Measurements from ENCODE around the gene SEMA4D.
A peak's percentile ranks its signal among the peaks of the same experiment; 100 is the strongest.

Gene SEMA4D

GRCh38 chr9:89501311-89501898, 3.5 kb upstream of the SEMA4D start:
- Mint-ChIP-seq H3K36me3 (ENCODE audit: low read depth) (peaks cover 9% of the 10 kb centered on the region), H3K27ac (peak overlapping the region; percentile 83), H3K4me1 (ENCODE audit: low read depth) (peaks cover 62% of the 10 kb centered on the region), H3K4me3 (peak overlapping the region; percentile 43), H3K27me3 (ENCODE audit: low read depth) (no peaks in the 10 kb centered on the region), H3K9me3 (no peaks in the 10 kb centered on the region)

GRCh38 chr9:89500008-89500407, 2.1 kb upstream of the SEMA4D start:
- H3K36me3 Mint-ChIP-seq (ENCODE audit: low read depth), result peaks cover 15% of the 10 kb centered on the region
- H3K4me1 Mint-ChIP-seq (ENCODE audit: low read depth), result peaks cover 72% of the 10 kb centered on the region
- no peak overlapping the region for H3K27ac Mint-ChIP-seq
- H3K27me3 Mint-ChIP-seq (ENCODE audit: low read depth), result no peaks in the 10 kb centered on the region
- no peak overlapping the region for H3K4me3 Mint-ChIP-seq
- H3K9me3 Mint-ChIP-seq, result no peaks in the 10 kb centered on the region

GRCh38 chr9:89498852-89499480, 1.1 kb upstream of the SEMA4D start:
- peaks cover 22% of the 10 kb centered on the region for H3K36me3 Mint-ChIP-seq (ENCODE audit: low read depth)
- H3K27me3 Mint-ChIP-seq (ENCODE audit: low read depth), result no peaks in the 10 kb centered on the region
- H3K4me1 Mint-ChIP-seq (ENCODE audit: low read depth), result peaks cover 81% of the 10 kb centered on the region
- H3K4me3 Mint-ChIP-seq, result peak overlapping the region; percentile 94
- peak overlapping the region; percentile 95 for H3K27ac Mint-ChIP-seq
- H3K9me3 Mint-ChIP-seq, result no peaks in the 10 kb centered on the region

- peak overlapping the region; percentile 96 for H3K27ac Mint-ChIP-seq
- H3K27me3 Mint-ChIP-seq (ENCODE audit: low read depth), result no peaks in the 10 kb centered on the region
- peak overlapping the region; percentile 99 for H3K4me3 Mint-ChIP-seq
- peaks cover 80% of the 10 kb centered on the region for H3K4me1 Mint-ChIP-seq (ENCODE audit: low read depth)
- peaks cover 26% of the 10 kb centered on the region for H3K36me3 Mint-ChIP-seq (ENCODE audit: low read depth)
- no peaks in the 10 kb centered on the region for H3K9me3 Mint-ChIP-seq
Observed at GRCh38 chr9:89497257-89497963, 503 bp downstream of the SEMA4D start.

- Mint-ChIP-seq H3K4me3 (peak overlapping the region; percentile 99), H3K27ac (peak overlapping the region; percentile 96), H3K36me3 (ENCODE audit: low read depth) (peaks cover 32% of the 10 kb centered on the region), H3K9me3 (no peaks in the 10 kb centered on the region), H3K27me3 (ENCODE audit: low read depth) (no peaks in the 10 kb centered on the region), H3K4me1 (ENCODE audit: low read depth) (peaks cover 80% of the 10 kb centered on the region)
Observed at GRCh38 chr9:89496645-89497256, 1.2 kb downstream of the SEMA4D start.

- Mint-ChIP-seq H3K4me3 (peak overlapping the region; percentile 99), H3K27me3 (ENCODE audit: low read depth) (no peaks in the 10 kb centered on the region), H3K27ac (peak overlapping the region; percentile 96), H3K36me3 (ENCODE audit: low read depth) (peaks cover 36% of the 10 kb centered on the region), H3K4me1 (ENCODE audit: low read depth) (peaks cover 79% of the 10 kb centered on the region), H3K9me3 (no peaks in the 10 kb centered on the region)
Observed at GRCh38 chr9:89495824-89496560, 1.9 kb downstream of the SEMA4D start.

- Mint-ChIP-seq H3K4me1 (ENCODE audit: low read depth) (peaks cover 82% of the 10 kb centered on the region), H3K27ac (peak overlapping the region; percentile 88), H3K27me3 (ENCODE audit: low read depth) (no peaks in the 10 kb centered on the region), H3K9me3 (no peaks in the 10 kb centered on the region), H3K4me3 (peak overlapping the region; percentile 99), H3K36me3 (ENCODE audit: low read depth) (peaks cover 45% of the 10 kb centered on the region)
Observed at GRCh38 chr9:89494199-89494598, 3.7 kb downstream of the SEMA4D start.

GRCh38 chr9:89493671-89494070, 4.2 kb downstream of the SEMA4D start:
- H3K36me3 Mint-ChIP-seq (ENCODE audit: low read depth), result peaks cover 49% of the 10 kb centered on the region
- no peaks in the 10 kb centered on the region for H3K9me3 Mint-ChIP-seq
- peaks cover 82% of the 10 kb centered on the region for H3K4me1 Mint-ChIP-seq (ENCODE audit: low read depth)
- no peaks in the 10 kb centered on the region for H3K27me3 Mint-ChIP-seq (ENCODE audit: low read depth)
- peak overlapping the region; percentile 99 for H3K4me3 Mint-ChIP-seq
- peak overlapping the region; percentile 88 for H3K27ac Mint-ChIP-seq

GRCh38 chr9:89493181-89493580, 4.7 kb downstream of the SEMA4D start:
- H3K36me3 Mint-ChIP-seq (ENCODE audit: low read depth), result peaks cover 50% of the 10 kb centered on the region
- no peaks in the 10 kb centered on the region for H3K27me3 Mint-ChIP-seq (ENCODE audit: low read depth)

GRCh38 chr9:89492586-89492985, 5.3 kb downstream of the SEMA4D start:
- Mint-ChIP-seq H3K27ac (peak overlapping the region; percentile 64), H3K36me3 (ENCODE audit: low read depth) (peaks cover 52% of the 10 kb centered on the region), H3K9me3 (no peaks in the 10 kb centered on the region), H3K4me1 (ENCODE audit: low read depth) (peaks cover 83% of the 10 kb centered on the region), H3K27me3 (ENCODE audit: low read depth) (no peaks in the 10 kb centered on the region), H3K4me3 (peak overlapping the region; percentile 59)

More at GRCh38 chr9:89493181-89493580, 4.7 kb downstream of the SEMA4D start:
- Mint-ChIP-seq H3K27ac (peak overlapping the region; percentile 88), H3K4me1 (ENCODE audit: low read depth) (peaks cover 80% of the 10 kb centered on the region), H3K4me3 (peak overlapping the region; percentile 99), H3K9me3 (no peaks in the 10 kb centered on the region)

GRCh38 chr9:89491694-89492093, 6.2 kb downstream of the SEMA4D start:
- H3K36me3 Mint-ChIP-seq (ENCODE audit: low read depth), result peaks cover 47% of the 10 kb centered on the region
- no peaks in the 10 kb centered on the region for H3K27me3 Mint-ChIP-seq (ENCODE audit: low read depth)
- H3K4me1 Mint-ChIP-seq (ENCODE audit: low read depth), result peaks cover 86% of the 10 kb centered on the region
- peak overlapping the region; percentile 59 for H3K4me3 Mint-ChIP-seq
- H3K9me3 Mint-ChIP-seq, result no peaks in the 10 kb centered on the region
- peak overlapping the region; percentile 64 for H3K27ac Mint-ChIP-seq

GRCh38 chr9:89489548-89490530, 8.1 kb downstream of the SEMA4D start:
- peak overlapping the region; percentile 58 for H3K4me3 Mint-ChIP-seq
- no peaks in the 10 kb centered on the region for H3K9me3 Mint-ChIP-seq
- H3K36me3 Mint-ChIP-seq (ENCODE audit: low read depth), result peaks cover 44% of the 10 kb centered on the region
- peak overlapping the region; percentile 80 for H3K27ac Mint-ChIP-seq
- no peaks in the 10 kb centered on the region for H3K27me3 Mint-ChIP-seq (ENCODE audit: low read depth)
- peaks cover 88% of the 10 kb centered on the region for H3K4me1 Mint-ChIP-seq (ENCODE audit: low read depth)

- H3K36me3 Mint-ChIP-seq (ENCODE audit: low read depth), result peaks cover 44% of the 10 kb centered on the region
- H3K27ac Mint-ChIP-seq, result peak overlapping the region; percentile 21
- no peaks in the 10 kb centered on the region for H3K27me3 Mint-ChIP-seq (ENCODE audit: low read depth)
- H3K4me3 Mint-ChIP-seq, result no peak overlapping the region
- H3K4me1 Mint-ChIP-seq (ENCODE audit: low read depth), result peaks cover 86% of the 10 kb centered on the region
- H3K9me3 Mint-ChIP-seq, result no peaks in the 10 kb centered on the region
Observed at GRCh38 chr9:89488936-89489335, 9.0 kb downstream of the SEMA4D start.

All from T-helper 1 cell treated with Interleukin-12 subunit alpha and Interleukin-12 subunit beta and Interleukin-4 antibody, amounts not matched to agents 30 μg/mL and 1 μg/mL, for 36 hours (primary cell).